ENCODE results near the gene LEFTY1. TPM values are rescaled to one million over a fixed set of nuclear protein-coding genes. Genes with fewer than 3 reads are reported as not detected.

The LEFTY1 gene
- total and polyA plus RNA-seq, 2 donors (not counting 1 experiment from before 2014, with no cell fraction given), result not detected

GRCh38 chr1:225897595-225898514 is 8.9 kb upstream of the LEFTY1 start:
- Histone ChIP-seq H3K9me3 (ENCODE audit: control insufficient read depth, insufficient read depth, low read depth, low read length) (no peaks in the 10 kb centered on the region), H3K9ac (ENCODE audit: insufficient read depth, low read length) (no peak overlapping the region), H4K20me1 (ENCODE audit: control insufficient read depth, extremely low read depth, insufficient read depth, low read length) (no peaks in the 10 kb centered on the region), H3K36me3 (ENCODE audit: control insufficient read depth, insufficient read depth, low read length) (no peaks in the 10 kb centered on the region), H3K4me2 (ENCODE audit: extremely low read depth, insufficient read depth, low read length) (no peak overlapping the region), H3K79me2 (ENCODE audit: control insufficient read depth, insufficient read depth, low read length) (no peaks in the 10 kb centered on the region), H3K27me3 (ENCODE audit: control insufficient read depth, insufficient read depth, low read length) (no peaks in the 10 kb centered on the region), H3K4me1 (ENCODE audit: control insufficient read depth, extremely low read depth, insufficient read depth, low read length) (no peaks in the 10 kb centered on the region), H3K27ac (ENCODE audit: insufficient read depth, low read length) (no peak overlapping the region), H3K4me3 (replicated peaks in 1 of 4; ENCODE audit: control extremely low read depth in 1 of 4, insufficient read depth in 1 of 4, low read depth in 3 of 4, low read length in 4 of 4) (no peak overlapping the region), H2AFZ (ENCODE audit: low read length) (no peak overlapping the region)
- TF ChIP-seq CTCF (conservative IDR thresholded peaks at IDR 0.05 in 1 of 2, IDR thresholded peaks at IDR 0.05 in 1 of 2; ENCODE audit: low read depth in 1 of 2, low read length in 2 of 2) (no peak), EZH2 (IDR thresholded peaks at IDR 0.05; ENCODE audit: low read length, missing control alignments) (no peak)
- no peak for DNase-seq (ENCODE audit: low read depth in 2 of 2)

- H3K4me2 ChIP-seq (ENCODE audit: extremely low read depth, insufficient read depth, low read length), result no peak overlapping the region
- H3K9ac ChIP-seq (ENCODE audit: insufficient read depth, low read length), result no peak overlapping the region
- no peak overlapping the region for H3K4me3 ChIP-seq (replicated peaks in 1 of 4; ENCODE audit: control extremely low read depth in 1 of 4, insufficient read depth in 1 of 4, low read depth in 3 of 4, low read length in 4 of 4)
- no peaks in the 10 kb centered on the region for H4K20me1 ChIP-seq (ENCODE audit: control insufficient read depth, extremely low read depth, insufficient read depth, low read length)
- H3K27ac ChIP-seq (ENCODE audit: insufficient read depth, low read length), result no peak overlapping the region
- H3K27me3 ChIP-seq (ENCODE audit: control insufficient read depth, insufficient read depth, low read length), result no peaks in the 10 kb centered on the region
- no peak overlapping the region for H2AFZ ChIP-seq (ENCODE audit: low read length)
- TF ChIP-seq EZH2 (IDR thresholded peaks at IDR 0.05; ENCODE audit: low read length, missing control alignments) (no peak), CTCF (conservative IDR thresholded peaks at IDR 0.05 in 1 of 2, IDR thresholded peaks at IDR 0.05 in 1 of 2; ENCODE audit: low read depth in 1 of 2, low read length in 2 of 2) (no peak)
- no peaks in the 10 kb centered on the region for H3K36me3 ChIP-seq (ENCODE audit: control insufficient read depth, insufficient read depth, low read length)
- no peaks in the 10 kb centered on the region for H3K9me3 ChIP-seq (ENCODE audit: control insufficient read depth, insufficient read depth, low read depth, low read length)
- no peaks in the 10 kb centered on the region for H3K4me1 ChIP-seq (ENCODE audit: control insufficient read depth, extremely low read depth, insufficient read depth, low read length)
- H3K79me2 ChIP-seq (ENCODE audit: control insufficient read depth, insufficient read depth, low read length), result no peaks in the 10 kb centered on the region
- peak in 1 of 2 donors; percentile 20 for DNase-seq (ENCODE audit: low read depth in 2 of 2)
Measured at GRCh38 chr1:225896937-225897549, 8.1 kb upstream of the LEFTY1 start.

- H3K36me3 ChIP-seq (ENCODE audit: control insufficient read depth, insufficient read depth, low read length), result no peaks in the 10 kb centered on the region
- no peaks in the 10 kb centered on the region for H3K4me1 ChIP-seq (ENCODE audit: control insufficient read depth, extremely low read depth, insufficient read depth, low read length)
- H3K27me3 ChIP-seq (ENCODE audit: control insufficient read depth, insufficient read depth, low read length), result no peaks in the 10 kb centered on the region
- no peaks in the 10 kb centered on the region for H3K79me2 ChIP-seq (ENCODE audit: control insufficient read depth, insufficient read depth, low read length)
- no peaks in the 10 kb centered on the region for H3K9me3 ChIP-seq (ENCODE audit: control insufficient read depth, insufficient read depth, low read depth, low read length)
- no peak overlapping the region for H3K27ac ChIP-seq (ENCODE audit: insufficient read depth, low read length)
- H4K20me1 ChIP-seq (ENCODE audit: control insufficient read depth, extremely low read depth, insufficient read depth, low read length), result no peaks in the 10 kb centered on the region
- TF ChIP-seq EZH2 (IDR thresholded peaks at IDR 0.05; ENCODE audit: low read length, missing control alignments), result no peak
- H3K9ac ChIP-seq (ENCODE audit: insufficient read depth, low read length), result no peak overlapping the region
- no peak overlapping the region for H2AFZ ChIP-seq (ENCODE audit: low read length)
- DNase-seq (ENCODE audit: low read depth in 2 of 2), result no peak
- H3K4me3 ChIP-seq (replicated peaks in 1 of 4; ENCODE audit: control extremely low read depth in 1 of 4, insufficient read depth in 1 of 4, low read depth in 3 of 4, low read length in 4 of 4), result no peak overlapping the region
- no peak overlapping the region for H3K4me2 ChIP-seq (ENCODE audit: extremely low read depth, insufficient read depth, low read length)
Measured at GRCh38 chr1:225896494-225896893, 7.5 kb upstream of the LEFTY1 start.
